ENCODE data around the gene HBA1. TPM values are rescaled to one million over a fixed set of nuclear protein-coding genes. Genes with fewer than 3 reads are reported as not detected.
"Not testable (repeated sequence)": the region's sequence is repeated elsewhere in the genome, so short reads cannot be mapped to it uniquely, and the experiment has no call there.

The HBA1 gene
- total RNA-seq, 1 donor from 2014 or later = not detected

DNA sequence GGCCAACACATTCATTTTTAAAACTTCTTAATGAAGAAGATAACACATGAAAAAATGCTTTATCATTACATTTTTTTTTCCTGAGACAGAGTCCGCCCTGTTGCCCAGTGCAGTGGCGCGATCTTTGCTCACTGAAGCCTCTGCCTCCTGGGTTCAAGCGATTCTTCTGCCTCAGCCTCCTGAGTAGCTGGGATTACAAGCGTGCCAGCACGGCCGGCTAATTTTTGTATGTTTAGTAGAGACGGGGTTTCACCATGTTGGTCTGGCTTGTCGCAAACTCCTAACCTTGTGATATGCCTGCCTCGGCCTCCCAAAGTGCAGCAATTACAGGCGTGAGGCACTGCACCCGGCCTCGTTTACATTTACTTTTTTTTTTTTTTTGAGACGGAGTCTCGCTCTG lies 17.0 kb downstream of the HBA1 start:
- intact Hi-C loops (cut with micrococcal nuclease) = no loop called here

DNA sequence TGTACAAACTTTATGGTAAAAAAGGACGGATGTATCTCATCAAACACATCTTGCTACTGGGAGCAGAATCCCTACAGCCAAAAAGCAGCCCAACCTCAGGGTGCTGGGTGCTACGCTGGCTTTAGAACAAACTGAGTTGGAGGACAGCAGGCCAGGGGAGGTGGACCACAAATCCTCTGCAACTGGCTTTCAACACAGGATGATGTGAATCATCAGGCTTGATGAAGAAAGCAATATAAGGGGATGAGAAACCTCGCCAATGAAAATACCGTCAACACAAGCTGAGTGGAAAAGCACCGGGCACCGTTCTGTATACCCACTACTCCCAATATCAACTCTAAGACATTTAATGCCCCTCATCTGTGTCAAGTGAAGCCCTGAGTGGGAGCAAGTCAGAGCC lies 18.0 kb downstream of the HBA1 start:
- intact Hi-C loops (cut with micrococcal nuclease) = no loop called here

DNA sequence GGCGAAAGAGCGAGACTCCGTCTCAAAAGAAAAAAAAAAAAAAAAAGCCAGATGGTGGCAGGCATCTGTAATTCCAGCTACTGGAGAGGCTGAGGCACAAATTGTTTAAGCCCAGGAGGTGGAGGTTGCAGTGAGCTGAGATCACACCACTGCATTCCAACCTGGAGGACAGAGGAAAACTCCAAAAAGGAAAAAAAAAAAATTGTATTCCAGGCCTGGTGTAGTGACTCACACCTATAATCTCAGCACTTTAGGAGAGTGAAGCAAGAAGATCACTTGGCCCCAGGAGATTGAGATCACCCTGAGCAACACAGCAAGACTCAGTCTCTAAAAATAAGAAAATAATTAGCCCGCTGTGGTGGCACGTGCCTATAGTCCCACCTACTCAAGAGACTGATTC lies 23.9 kb downstream of the HBA1 start:
- intact Hi-C loops (cut with micrococcal nuclease) = no loop called here

DNA sequence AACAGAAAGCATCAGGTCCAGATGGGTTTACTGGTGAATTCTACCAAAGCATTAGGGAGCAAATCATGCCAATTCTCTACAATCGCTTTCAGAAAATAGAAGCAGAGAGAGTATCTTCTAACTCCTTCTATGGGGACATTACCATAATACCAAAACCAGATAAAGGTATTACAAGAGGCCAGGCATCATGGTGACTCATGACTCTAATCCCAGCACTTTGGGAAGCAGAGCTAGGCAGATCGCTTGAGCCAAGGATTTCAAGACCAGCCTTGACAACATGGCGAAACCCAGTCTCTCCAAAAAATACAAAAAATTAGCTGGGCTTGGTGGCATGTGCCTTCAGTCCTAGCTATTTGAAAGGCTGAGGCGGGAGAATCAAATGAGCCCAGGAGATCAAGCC lies 26.8 kb downstream of the HBA1 start:
- intact Hi-C loops (cut with micrococcal nuclease) = no loop called here

DNA sequence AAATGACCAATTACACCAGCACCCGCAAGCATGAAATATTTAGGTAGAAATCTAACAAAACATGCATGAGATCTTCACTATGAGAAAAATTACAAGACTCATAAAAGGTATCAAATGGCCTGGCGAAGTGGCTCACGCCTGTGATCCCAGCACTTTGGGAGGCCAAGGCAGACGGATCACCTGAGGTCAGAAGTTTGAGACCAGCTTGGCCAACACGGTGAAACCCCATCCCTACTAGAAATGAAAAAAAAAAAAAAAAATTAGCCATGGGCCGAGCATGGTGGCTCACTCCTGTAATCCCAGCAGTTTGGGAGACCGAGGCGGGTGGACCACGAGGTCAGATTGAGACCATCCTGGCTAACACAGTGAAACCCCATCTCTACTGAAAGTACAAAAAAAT lies 27.6 kb downstream of the HBA1 start:
- intact Hi-C loops (cut with micrococcal nuclease) = not testable (repeated sequence)

DNA sequence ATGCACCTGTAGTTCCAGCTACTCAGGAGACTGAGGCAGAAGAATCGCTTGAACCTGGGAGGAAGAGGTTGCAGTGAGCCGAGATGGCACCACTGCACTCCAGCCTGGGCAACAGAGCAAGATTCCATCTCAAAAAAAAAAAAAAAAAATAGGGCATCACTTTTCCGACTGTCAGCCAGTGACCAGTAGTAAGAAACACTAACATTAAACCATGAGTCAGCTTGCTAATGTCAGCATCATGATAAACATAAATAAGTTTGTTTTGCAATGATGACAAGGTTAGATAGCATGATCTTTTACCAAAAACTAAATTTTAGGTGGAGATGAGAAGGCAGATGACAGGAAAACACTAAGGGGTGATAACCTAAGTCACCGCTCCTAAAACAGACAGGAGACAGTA lies 32.9 kb downstream of the HBA1 start:
- intact Hi-C loops (cut with micrococcal nuclease) = not testable (repeated sequence)

DNA sequence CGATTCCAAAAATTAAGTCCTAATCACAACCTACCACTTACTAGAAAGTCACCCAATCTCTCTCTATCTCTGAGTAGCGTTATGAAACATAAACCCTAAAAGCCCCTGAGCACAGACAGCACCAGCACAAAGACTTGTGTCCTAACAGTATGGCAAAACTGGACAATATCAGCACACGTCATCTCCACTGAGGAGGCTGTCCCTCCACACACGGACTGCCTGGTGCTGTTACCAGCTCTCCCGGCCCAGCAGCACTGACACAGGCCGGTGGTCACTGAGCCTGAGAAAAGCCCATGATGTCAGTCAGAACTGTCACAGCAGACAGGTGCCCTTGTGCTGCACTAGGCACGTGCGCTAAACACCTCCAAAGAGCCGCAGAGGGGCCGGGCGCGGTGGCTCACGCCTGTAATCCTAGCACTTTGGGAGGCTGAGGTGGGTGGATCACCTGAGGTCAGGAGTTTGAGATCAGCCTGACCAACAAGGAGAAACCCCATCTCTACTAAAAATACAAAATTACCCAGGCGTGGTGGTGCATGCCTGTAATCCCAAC lies 35.2 kb downstream of the HBA1 start:
- intact Hi-C loops (cut with micrococcal nuclease) = not testable (repeated sequence)

DNA sequence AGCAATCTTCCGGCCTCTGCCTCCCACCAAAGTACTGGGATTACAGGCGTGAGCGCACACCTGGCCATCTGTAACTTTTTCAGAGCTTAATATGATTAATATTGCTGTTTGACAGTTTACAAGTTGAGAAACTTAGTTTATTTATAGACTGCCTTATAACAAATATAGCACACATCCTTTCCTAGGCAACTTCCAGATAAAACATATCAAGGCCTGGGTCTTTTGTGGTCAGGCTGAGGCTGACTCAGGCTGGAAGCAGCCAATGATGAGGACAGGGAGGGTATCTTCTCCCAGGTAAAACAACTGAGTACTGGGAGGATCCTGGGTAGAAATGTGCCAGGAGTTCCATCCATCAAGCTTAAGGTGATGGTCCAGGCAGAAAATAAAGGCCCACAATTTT lies 36.5 kb downstream of the HBA1 start:
- intact Hi-C loops (cut with micrococcal nuclease) = no loop called here

DNA sequence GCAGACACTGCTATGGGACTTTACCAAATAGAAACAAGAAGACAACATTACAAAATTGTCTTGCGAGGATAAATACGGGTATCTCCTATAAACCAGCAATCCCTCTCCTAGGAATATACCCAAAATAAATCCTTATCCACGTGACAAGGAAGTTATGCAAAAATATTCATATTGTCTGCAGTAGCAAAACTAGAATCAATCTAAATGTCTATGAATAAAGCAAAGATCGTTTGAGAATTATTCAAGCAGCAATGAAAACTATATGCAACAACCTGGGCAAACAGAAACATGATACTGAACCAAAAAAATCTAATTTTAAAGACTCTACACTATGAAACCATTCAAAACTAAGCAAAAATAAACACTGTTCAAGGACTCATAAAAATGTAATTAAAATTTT lies 43.5 kb downstream of the HBA1 start:
- intact Hi-C loops (cut with micrococcal nuclease) = no loop called here

Other genes with a start within 250 kb of the HBA1 start
- 48.5 and 49.1 TPM in 2 replicates for gene POLR3K, start 123.1 kb upstream of the HBA1 start, total RNA-seq
- 83.7 and 85.7 TPM in 2 replicates for gene SNRNP25, start 122.9 kb upstream of the HBA1 start, total RNA-seq
- 0.11 TPM in 1 of 2 replicates, not detected in the other for gene RHBDF1, start 104.0 kb upstream of the HBA1 start, total RNA-seq
- gene MPG, start 98.5 kb upstream of the HBA1 start, total RNA-seq = 53.2 and 57.4 TPM in 2 replicates
- 33.5 and 35.7 TPM in 2 replicates for gene NPRL3, start 38.0 kb upstream of the HBA1 start, total RNA-seq
- not detected in 2 replicates for gene HBZ, start 24.0 kb upstream of the HBA1 start, total RNA-seq
- not detected in 2 replicates for gene HBM, start 10.7 kb upstream of the HBA1 start, total RNA-seq
- gene HBA2, start 3.8 kb upstream of the HBA1 start, total RNA-seq = not detected in 2 replicates
- gene HBQ1, start 3.8 kb downstream of the HBA1 start, total RNA-seq = not detected in 2 replicates
- 79.1 and 80.8 TPM in 2 replicates for gene LUC7L, start 52.8 kb downstream of the HBA1 start, total RNA-seq
- gene FAM234A, start 58.1 kb downstream of the HBA1 start, total RNA-seq = 29.4 and 32.2 TPM in 2 replicates
- 0.11 and 0.34 TPM in 2 replicates for gene RGS11, start 99.3 kb downstream of the HBA1 start, total RNA-seq
- not detected in 2 replicates for gene ARHGDIG, start 103.9 kb downstream of the HBA1 start, total RNA-seq
- gene PDIA2, start 106.5 kb downstream of the HBA1 start, total RNA-seq = not detected in 2 replicates
- 31.1 TPM in 2 replicates for gene AXIN1, start 176.0 kb downstream of the HBA1 start, total RNA-seq
- 79.6 and 80.2 TPM in 2 replicates for gene MRPL28, start 193.9 kb downstream of the HBA1 start, total RNA-seq
- 32.4 and 34.8 TPM in 2 replicates for gene PGAP6, start 205.3 kb downstream of the HBA1 start, total RNA-seq
- gene NME4, start 220.5 kb downstream of the HBA1 start, total RNA-seq = 59.4 and 60.9 TPM in 2 replicates
- 11.5 and 11.8 TPM in 2 replicates for gene DECR2, start 225.2 kb downstream of the HBA1 start, total RNA-seq
- gene RAB11FIP3, start 249.0 kb downstream of the HBA1 start, total RNA-seq = 30.6 and 33.3 TPM in 2 replicates

Measured in T-helper 2 cell treated with Interferon-gamma antibody and Interleukin-4, amounts not matched to agents 100 ng/mL and 5 ng/mL, for 36 hours (primary cell).